Measurements from ENCODE around the gene ETV3L. TPM values are rescaled to one million over a fixed set of nuclear protein-coding genes. Genes with fewer than 3 reads are reported as not detected.

Gene ETV3L
- total RNA-seq, 1 donor from 2014 or later = not detected

DNA sequence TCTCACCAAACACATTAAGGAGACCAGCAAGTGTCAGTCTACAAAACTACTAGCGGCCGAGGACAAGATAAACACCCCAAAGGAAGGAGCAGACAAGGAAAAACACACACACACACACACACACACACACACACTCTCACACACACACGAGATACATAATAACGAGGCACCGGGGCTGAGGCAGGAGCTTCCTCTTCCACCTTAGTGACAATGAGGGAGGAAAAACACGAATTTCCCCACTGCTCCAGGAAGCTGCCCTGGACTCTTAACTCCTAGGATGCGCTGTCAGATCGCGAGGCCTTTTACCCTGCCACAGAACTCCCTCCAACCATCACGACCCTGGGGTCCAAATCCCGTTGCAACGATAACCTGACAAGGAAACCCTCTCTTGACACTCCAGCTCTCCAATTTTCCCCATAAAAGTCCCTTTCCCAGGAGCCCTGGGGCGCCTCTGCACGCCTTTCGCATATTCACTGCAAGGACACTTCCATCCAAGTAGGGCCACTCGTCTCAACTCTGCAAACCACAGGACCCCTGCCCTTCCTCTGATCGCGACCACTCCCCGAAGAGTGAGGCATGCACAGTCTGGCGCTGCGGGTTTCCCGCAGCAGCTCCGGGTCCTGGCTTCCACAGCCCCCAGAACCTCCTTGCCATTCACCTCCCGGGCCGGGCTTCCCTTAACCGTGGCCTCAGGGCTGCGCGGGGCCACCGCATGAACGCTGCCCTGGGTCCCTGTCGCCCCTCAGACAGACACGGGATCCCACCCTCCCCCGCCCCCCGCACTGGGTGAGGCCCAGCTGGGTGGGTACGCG is 38.0 kb upstream of the ETV3L start:
- Mint-ChIP-seq H3K27me3 (ENCODE audit: insufficient read depth, low read depth) (peaks cover 8% of the 10 kb centered on the region), H3K27ac (peak overlapping the region; percentile 97), H3K36me3 (peaks cover 16% of the 10 kb centered on the region), H3K4me1 (peaks cover 26% of the 10 kb centered on the region), H3K4me3 (peak overlapping the region; percentile 99), H3K9me3 (no peaks in the 10 kb centered on the region)
- Histone ChIP-seq H3K27me3 (no peaks in the 10 kb centered on the region), H3F3A (ENCODE audit: low read depth) (peaks cover 33% of the 10 kb centered on the region), H2AFZ (replicated peaks) (peak overlapping the region; percentile 92), H3K9me3 (ENCODE audit: low read depth) (no peaks in the 10 kb centered on the region), H3K4me2 (peak overlapping the region; percentile 95), H3K36me3 (no peaks in the 10 kb centered on the region), H3K4me1 (peaks cover 20% of the 10 kb centered on the region), H3K9ac (peak overlapping the region; percentile 77), H3K79me2 (ENCODE audit: low read depth) (peaks cover 35% of the 10 kb centered on the region), H3K27ac (peak overlapping the region; percentile 95), H4K20me1 (ENCODE audit: low read depth) (peaks cover 25% of the 10 kb centered on the region), H3K4me3 (peak overlapping the region; percentile 93)
- DNase-seq (ENCODE audit: low spot score) = peak; percentile 50
- no peak for TF ChIP-seq EZH2phosphoT487 (IDR thresholded peaks at IDR 0.05)
- TF ChIP-seq EZH2 (IDR thresholded peaks at IDR 0.05) = no peak
- TF ChIP-seq, protein P1, sequence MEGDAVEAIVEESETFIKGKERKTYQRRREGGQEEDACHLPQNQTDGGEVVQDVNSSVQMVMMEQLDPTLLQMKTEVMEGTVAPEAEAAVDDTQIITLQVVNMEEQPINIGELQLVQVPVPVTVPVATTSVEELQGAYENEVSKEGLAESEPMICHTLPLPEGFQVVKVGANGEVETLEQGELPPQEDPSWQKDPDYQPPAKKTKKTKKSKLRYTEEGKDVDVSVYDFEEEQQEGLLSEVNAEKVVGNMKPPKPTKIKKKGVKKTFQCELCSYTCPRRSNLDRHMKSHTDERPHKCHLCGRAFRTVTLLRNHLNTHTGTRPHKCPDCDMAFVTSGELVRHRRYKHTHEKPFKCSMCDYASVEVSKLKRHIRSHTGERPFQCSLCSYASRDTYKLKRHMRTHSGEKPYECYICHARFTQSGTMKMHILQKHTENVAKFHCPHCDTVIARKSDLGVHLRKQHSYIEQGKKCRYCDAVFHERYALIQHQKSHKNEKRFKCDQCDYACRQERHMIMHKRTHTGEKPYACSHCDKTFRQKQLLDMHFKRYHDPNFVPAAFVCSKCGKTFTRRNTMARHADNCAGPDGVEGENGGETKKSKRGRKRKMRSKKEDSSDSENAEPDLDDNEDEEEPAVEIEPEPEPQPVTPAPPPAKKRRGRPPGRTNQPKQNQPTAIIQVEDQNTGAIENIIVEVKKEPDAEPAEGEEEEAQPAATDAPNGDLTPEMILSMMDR (IDR thresholded peaks at IDR 0.05) = no peak

DNA sequence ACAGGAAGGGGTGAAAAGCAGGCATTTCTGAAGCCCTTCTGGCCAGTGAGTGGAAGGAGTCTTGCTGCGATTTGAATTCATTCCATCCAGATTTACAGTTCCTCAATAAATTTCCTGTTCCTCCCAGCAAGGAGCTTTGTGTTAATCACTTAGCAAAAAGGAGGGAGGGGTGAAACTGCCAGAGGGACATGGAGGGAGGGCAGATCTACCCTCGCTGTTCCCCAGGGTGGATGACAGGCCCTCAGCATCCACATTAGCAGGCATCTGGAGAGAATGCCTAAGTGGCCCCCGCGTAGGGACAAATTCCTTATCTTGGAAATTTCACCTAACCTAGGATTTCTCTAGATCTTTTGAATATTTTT is 37.4 kb upstream of the ETV3L start:
- TF ChIP-seq, protein P1 (IDR thresholded peaks at IDR 0.05) = no peak
- TF ChIP-seq EZH2 (IDR thresholded peaks at IDR 0.05) (no peak), EZH2phosphoT487 (IDR thresholded peaks at IDR 0.05) (no peak)
- H3K79me2 ChIP-seq (ENCODE audit: low read depth) = peaks cover 35% of the 10 kb centered on the region
- Mint-ChIP-seq H3K27ac (peak overlapping the region; percentile 97), H3K4me3 (peak overlapping the region; percentile 99), H3K36me3 (peaks cover 20% of the 10 kb centered on the region), H3K9me3 (no peaks in the 10 kb centered on the region), H3K4me1 (peaks cover 26% of the 10 kb centered on the region), H3K27me3 (ENCODE audit: insufficient read depth, low read depth) (peaks cover 8% of the 10 kb centered on the region)
- peak overlapping the region; percentile 93 for H3K4me3 ChIP-seq
- no peaks in the 10 kb centered on the region for H3K9me3 ChIP-seq (ENCODE audit: low read depth)
- H3K4me2 ChIP-seq = peak overlapping the region; percentile 95
- peak; percentile 46 for DNase-seq (ENCODE audit: low spot score)
- H4K20me1 ChIP-seq (ENCODE audit: low read depth) = peaks cover 25% of the 10 kb centered on the region
- no peak overlapping the region for H2AFZ ChIP-seq (replicated peaks)
- H3F3A ChIP-seq (ENCODE audit: low read depth) = peaks cover 33% of the 10 kb centered on the region
- H3K27me3 ChIP-seq = no peaks in the 10 kb centered on the region
- H3K4me1 ChIP-seq = peaks cover 20% of the 10 kb centered on the region
- no peak overlapping the region for H3K27ac ChIP-seq
- H3K36me3 ChIP-seq = no peaks in the 10 kb centered on the region
- H3K9ac ChIP-seq = peak overlapping the region; percentile 77

DNA sequence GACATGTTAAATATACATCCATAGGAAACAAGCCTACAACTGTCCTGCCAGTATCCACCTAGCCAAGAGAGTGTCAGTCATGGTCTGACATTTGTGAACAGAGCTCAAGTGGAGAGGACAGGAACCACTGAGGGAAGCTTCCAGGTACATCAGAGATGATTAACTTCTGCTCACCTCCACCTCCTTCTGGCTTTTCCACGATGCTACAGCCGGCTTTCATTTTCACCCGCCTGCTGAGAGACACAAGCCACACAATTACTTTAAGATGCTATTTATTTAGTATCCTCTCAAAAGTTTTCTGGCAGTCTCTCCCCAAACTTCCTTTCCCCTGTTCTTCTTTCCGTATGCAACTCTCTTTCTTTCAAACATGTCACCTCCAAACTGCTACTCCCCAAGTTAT is 36.5 kb upstream of the ETV3L start:
- H3K9me3 ChIP-seq (ENCODE audit: low read depth) = no peaks in the 10 kb centered on the region
- Mint-ChIP-seq H3K4me3 (peak overlapping the region; percentile 99), H3K36me3 (peaks cover 20% of the 10 kb centered on the region), H3K4me1 (peaks cover 26% of the 10 kb centered on the region), H3K9me3 (no peaks in the 10 kb centered on the region), H3K27me3 (ENCODE audit: insufficient read depth, low read depth) (peaks cover 5% of the 10 kb centered on the region), H3K27ac (no peak overlapping the region)
- no peak overlapping the region for H2AFZ ChIP-seq (replicated peaks)
- no peaks in the 10 kb centered on the region for H3K36me3 ChIP-seq
- peaks cover 25% of the 10 kb centered on the region for H4K20me1 ChIP-seq (ENCODE audit: low read depth)
- peaks cover 20% of the 10 kb centered on the region for H3K4me1 ChIP-seq
- H3K4me2 ChIP-seq = peak overlapping the region; percentile 95
- no peak for DNase-seq (ENCODE audit: low spot score)
- no peaks in the 10 kb centered on the region for H3K27me3 ChIP-seq
- H3K79me2 ChIP-seq (ENCODE audit: low read depth) = peaks cover 35% of the 10 kb centered on the region
- H3K27ac ChIP-seq = no peak overlapping the region
- H3F3A ChIP-seq (ENCODE audit: low read depth) = peaks cover 33% of the 10 kb centered on the region
- peak overlapping the region; percentile 93 for H3K4me3 ChIP-seq
- TF ChIP-seq, protein P1 (IDR thresholded peaks at IDR 0.05) = no peak
- TF ChIP-seq EZH2 (IDR thresholded peaks at IDR 0.05) (no peak), EZH2phosphoT487 (IDR thresholded peaks at IDR 0.05) (no peak)
- no peak overlapping the region for H3K9ac ChIP-seq
